ENCODE data around the gene ATRNL1. TPM values are rescaled to one million over a fixed set of nuclear protein-coding genes. Genes with fewer than 3 reads are reported as not detected.

Gene ATRNL1
- total and polyA plus RNA-seq, 2 donors from 2014 or later = 2.4 to 7.1 TPM

- Histone ChIP-seq H3K27me3 (ENCODE audit: control insufficient read depth, insufficient read depth, low read length) (no peaks in the 10 kb centered on the region), H3K36me3 (ENCODE audit: control insufficient read depth in 2 of 3, insufficient read depth in 3 of 3, low read length in 3 of 3) (no peaks in the 10 kb centered on the region), H3K4me3 (ENCODE audit: low read length in 3 of 3) (no peak overlapping the region), H3K9ac (ENCODE audit: low read length in 3 of 3) (no peak overlapping the region), H3K9me3 (ENCODE audit: control insufficient read depth in 2 of 3, insufficient read depth in 1 of 3, low read length in 3 of 3) (no peaks in the 10 kb centered on the region), H3K4me1 (ENCODE audit: control insufficient read depth in 2 of 3, insufficient read depth in 2 of 3, low read depth in 1 of 3, low read length in 3 of 3) (no peaks in the 10 kb centered on the region), H3K27ac (ENCODE audit: low read depth in 2 of 2, low read length in 2 of 2) (no peak overlapping the region)
- FAIRE-seq = no peak
- DNase-seq = no peak
- intact Hi-C loops (cut with DNase I) = no loop called here
- TF ChIP-seq CTCF (IDR thresholded peaks at IDR 0.05; ENCODE audit: borderline replicate concordance, extremely low read depth, insufficient read depth) = no peak
These were observed 810.0 kb downstream of the ATRNL1 start for GRCh38 chr10:115903207-115903606.

- Histone ChIP-seq H3K4me3 (ENCODE audit: low read length in 3 of 3) (no peak overlapping the region), H3K9ac (ENCODE audit: low read length in 3 of 3) (no peak overlapping the region), H3K9me3 (ENCODE audit: control insufficient read depth in 2 of 3, insufficient read depth in 1 of 3, low read length in 3 of 3) (no peaks in the 10 kb centered on the region), H3K27me3 (ENCODE audit: control insufficient read depth, insufficient read depth, low read length) (no peaks in the 10 kb centered on the region), H3K4me1 (ENCODE audit: control insufficient read depth in 2 of 3, insufficient read depth in 2 of 3, low read depth in 1 of 3, low read length in 3 of 3) (no peaks in the 10 kb centered on the region), H3K27ac (ENCODE audit: low read depth in 2 of 2, low read length in 2 of 2) (no peak overlapping the region), H3K36me3 (ENCODE audit: control insufficient read depth in 2 of 3, insufficient read depth in 3 of 3, low read length in 3 of 3) (no peaks in the 10 kb centered on the region)
- intact Hi-C loops (cut with DNase I) = no loop called here
- FAIRE-seq = no peak
- no peak for TF ChIP-seq CTCF (IDR thresholded peaks at IDR 0.05; ENCODE audit: borderline replicate concordance, extremely low read depth, insufficient read depth)
- no peak for DNase-seq
These were observed 810.7 kb downstream of the ATRNL1 start for GRCh38 chr10:115903845-115904244.

GRCh38 chr10:115909037-115909436 is 815.9 kb downstream of the ATRNL1 start:
- Histone ChIP-seq H3K36me3 (ENCODE audit: control insufficient read depth in 2 of 3, insufficient read depth in 3 of 3, low read length in 3 of 3) (no peaks in the 10 kb centered on the region), H3K4me1 (ENCODE audit: control insufficient read depth in 2 of 3, insufficient read depth in 2 of 3, low read depth in 1 of 3, low read length in 3 of 3) (no peaks in the 10 kb centered on the region)

More at GRCh38 chr10:115909037-115909436, 815.9 kb downstream of the ATRNL1 start:
- Histone ChIP-seq H3K4me3 (ENCODE audit: low read length in 3 of 3) (no peak overlapping the region), H3K9ac (ENCODE audit: low read length in 3 of 3) (no peak overlapping the region), H3K27ac (ENCODE audit: low read depth in 2 of 2, low read length in 2 of 2) (no peak overlapping the region), H3K27me3 (ENCODE audit: control insufficient read depth, insufficient read depth, low read length) (no peaks in the 10 kb centered on the region), H3K9me3 (ENCODE audit: control insufficient read depth in 2 of 3, insufficient read depth in 1 of 3, low read length in 3 of 3) (no peaks in the 10 kb centered on the region)
- no peak for TF ChIP-seq CTCF (IDR thresholded peaks at IDR 0.05; ENCODE audit: borderline replicate concordance, extremely low read depth, insufficient read depth)
- no peak for DNase-seq
- FAIRE-seq = no peak
- intact Hi-C loops (cut with DNase I) = no loop called here

All from kidney (tissue), 14 donors.